NCI-H2171 (cell line): ENCODE data around the gene RPH3AL.

Source experiments
- DNase-seq: peaks from one replicate; lab custom pipeline; 2025; lab: John Stamatoyannopoulos, UW

Gene RPH3AL

GRCh38 chr17:336110-337021, 16.2 kb downstream of the RPH3AL start:
- peak; percentile 80 for DNase-seq

- DNase-seq = no peak
Measured at GRCh38 chr17:335691-336090, 16.9 kb downstream of the RPH3AL start.

GRCh38 chr17:334974-335481, 17.6 kb downstream of the RPH3AL start:
- DNase-seq = no peak

GRCh38 chr17:333626-334396, 18.8 kb downstream of the RPH3AL start:
- DNase-seq = no peak

GRCh38 chr17:332558-333322, 19.9 kb downstream of the RPH3AL start:
- no peak for DNase-seq

- no peak for DNase-seq
Measured at GRCh38 chr17:332023-332422, 20.6 kb downstream of the RPH3AL start.

GRCh38 chr17:330993-331701, 21.5 kb downstream of the RPH3AL start:
- DNase-seq = no peak

GRCh38 chr17:329784-330420, 22.7 kb downstream of the RPH3AL start:
- no peak for DNase-seq

GRCh38 chr17:327971-328370, 24.6 kb downstream of the RPH3AL start:
- no peak for DNase-seq

GRCh38 chr17:327296-327695, 25.3 kb downstream of the RPH3AL start:
- DNase-seq = no peak

GRCh38 chr17:326010-326621, 26.5 kb downstream of the RPH3AL start:
- DNase-seq = no peak

- DNase-seq = no peak
Measured at GRCh38 chr17:325270-326009, 27.2 kb downstream of the RPH3AL start.

- no peak for DNase-seq
Measured at GRCh38 chr17:323721-324571, 28.7 kb downstream of the RPH3AL start.

GRCh38 chr17:323181-323580, 29.4 kb downstream of the RPH3AL start:
- DNase-seq = no peak

- DNase-seq = no peak
Measured at GRCh38 chr17:322006-322780, 30.4 kb downstream of the RPH3AL start.

GRCh38 chr17:321386-321941, 31.1 kb downstream of the RPH3AL start:
- no peak for DNase-seq

GRCh38 chr17:320809-321385, 31.7 kb downstream of the RPH3AL start:
- DNase-seq = no peak
